Esophagus (tissue), 2 donors: ENCODE results near the gene CDCP2. TPM values are rescaled to one million over a fixed set of nuclear protein-coding genes. Genes with fewer than 3 reads are reported as not detected.

Experiments used
- H3K27ac ChIP-seq, 2 donors: one replicate each; pipeline ENCODE4 v1.5.1; 2013; ENCODE audit warnings: low read depth in 2 of 2, mild to moderate bottlenecking in 2 of 2, inconsistent platforms in 1 of 2, low read length in 1 of 2, moderate library complexity in 1 of 2
- H3K27me3 ChIP-seq, 2 donors: one replicate each; pipeline ENCODE4 v1.6.1; 2013; ENCODE audit warnings: low read length in 2 of 2, control low read depth in 1 of 2, mild to moderate bottlenecking in 1 of 2; ENCODE audit not compliant: insufficient read depth in 2 of 2, control insufficient read depth in 1 of 2
- H3K36me3 ChIP-seq, 2 donors: one replicate each; pipeline ENCODE4 v1.6.1; 2013; ENCODE audit warnings: low read length in 1 of 2; ENCODE audit not compliant: control insufficient read depth in 2 of 2, insufficient read depth in 2 of 2
- H3K4me1 ChIP-seq, 2 donors: one replicate each; pipeline ENCODE4 v1.6.1; 2013; ENCODE audit warnings: low read length in 1 of 2; ENCODE audit not compliant: control insufficient read depth in 2 of 2, insufficient read depth in 2 of 2
- H3K4me3 ChIP-seq, 2 donors: one replicate each; pipeline ENCODE4 v1.5.1; 2013; ENCODE audit warnings: low read length in 2 of 2, mild to moderate bottlenecking in 2 of 2, low read depth in 1 of 2, moderate library complexity in 1 of 2
- H3K9me3 ChIP-seq, 2 donors: one replicate each; pipeline ENCODE4 v1.6.1; 2013; ENCODE audit warnings: mild to moderate bottlenecking in 2 of 2, low read depth in 1 of 2, low read length in 1 of 2, moderate library complexity in 1 of 2; ENCODE audit not compliant: control insufficient read depth in 2 of 2, insufficient read depth in 1 of 2
- WGBS, 2 donors: extraction: QIAGEN DNeasy Blood & Tissue Kit; methylation state at CpG; one replicate each; pipeline ENCODE4 v1.1.7; 2013; 5-methylcytosine and 5-hydroxymethylcytosine counted together
- polyA plus RNA-seq, 2 donors: library from polyadenylated mRNA; stranded (reverse); fragments of 200-250 nt; gene quantifications; one replicate each; pipeline ENCODE4 v1.2.3, GENCODE V29; 2013
- donor health status: healthy with polysubstance abuse.
- donor health status: Bipolar disorder and iron deficiency.

CDCP2 gene
- polyA plus RNA-seq, 2 donors: 0.06 TPM; not detected in 1

- Histone ChIP-seq H3K4me3 (no peak overlapping the region), H3K36me3 (no peaks in the 10 kb centered on the region), H3K9me3 (peaks cover 0 to 2% of the 10 kb centered on the region in 2 donors), H3K4me1 (no peaks in the 10 kb centered on the region), H3K27me3 (no peaks in the 10 kb centered on the region), H3K27ac (no peak overlapping the region)
- WGBS, 2 donors: 74% methylated on average over 2 of the region's 2 CpGs
Observed at GRCh38 chr1:54131419-54131818, 21.4 kb downstream of the CDCP2 start.

DNA sequence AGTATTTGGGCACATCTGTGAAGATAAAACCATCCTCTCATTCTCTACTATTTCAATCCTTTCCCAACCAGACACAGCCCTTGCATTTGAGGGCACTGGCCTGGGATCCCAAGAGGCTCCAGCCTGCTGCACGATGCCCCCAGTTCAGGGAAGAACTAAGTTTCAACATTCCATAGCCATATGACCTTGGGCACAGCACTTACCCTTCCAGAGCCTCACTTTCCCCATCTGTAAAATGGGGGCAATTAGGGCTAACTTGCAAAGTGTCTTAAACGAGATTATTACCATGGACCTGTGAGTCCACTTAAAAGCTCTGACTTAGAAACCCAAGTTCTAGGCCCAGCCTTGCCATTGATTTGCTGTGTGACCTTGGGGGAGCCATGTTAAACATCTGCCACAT, 22.9 kb downstream of the CDCP2 start:
- 74 to 81% methylated on average over 2 of the region's 2 CpGs for WGBS, 2 donors
- Histone ChIP-seq H3K4me1 (no peaks in the 10 kb centered on the region), H3K9me3 (peaks cover 0 to 2% of the 10 kb centered on the region in 2 donors), H3K27me3 (no peaks in the 10 kb centered on the region), H3K4me3 (no peak overlapping the region), H3K27ac (no peak overlapping the region), H3K36me3 (no peaks in the 10 kb centered on the region)

DNA sequence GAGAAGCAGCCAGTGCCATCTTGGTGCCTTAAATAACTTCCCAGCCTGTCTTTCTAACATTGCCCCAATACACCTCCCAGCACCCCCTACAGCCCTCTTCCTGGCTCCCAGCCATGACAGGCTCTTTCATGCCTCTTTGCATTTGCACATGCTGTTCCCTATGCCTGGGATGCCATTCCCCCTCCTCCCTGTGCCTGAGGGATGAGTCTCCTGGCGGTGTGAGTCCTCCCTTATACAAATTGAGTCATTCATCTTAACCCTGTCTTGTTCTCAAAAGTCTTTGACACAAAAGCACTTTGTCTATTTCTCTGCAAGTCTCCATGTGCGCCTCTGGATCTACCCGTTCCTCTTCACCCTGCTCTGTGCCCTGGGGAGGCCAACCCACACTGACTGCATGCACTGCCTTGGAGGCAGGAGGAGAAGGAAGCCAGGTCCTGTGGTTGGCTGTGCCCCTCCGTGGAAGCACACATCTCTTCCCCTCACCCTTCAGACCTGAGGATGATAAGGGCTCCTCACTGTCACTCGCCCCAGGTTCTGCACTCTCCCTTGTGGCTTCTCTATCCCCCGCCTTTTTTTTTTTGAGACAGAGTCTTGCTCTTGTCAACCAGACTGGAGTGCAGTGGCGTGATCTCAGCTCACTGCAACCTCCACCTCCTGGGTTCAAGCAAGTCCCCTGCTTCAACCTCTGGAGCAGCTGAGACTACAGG, 25.1 kb downstream of the CDCP2 start:
- Histone ChIP-seq H3K27ac (no peak overlapping the region), H3K4me1 (no peaks in the 10 kb centered on the region), H3K27me3 (no peaks in the 10 kb centered on the region), H3K9me3 (peaks cover 0 to 2% of the 10 kb centered on the region in 2 donors), H3K36me3 (no peaks in the 10 kb centered on the region), H3K4me3 (no peak overlapping the region)
- 75 to 86% methylated on average over 7 of the region's 7 CpGs for WGBS, 2 donors

DNA sequence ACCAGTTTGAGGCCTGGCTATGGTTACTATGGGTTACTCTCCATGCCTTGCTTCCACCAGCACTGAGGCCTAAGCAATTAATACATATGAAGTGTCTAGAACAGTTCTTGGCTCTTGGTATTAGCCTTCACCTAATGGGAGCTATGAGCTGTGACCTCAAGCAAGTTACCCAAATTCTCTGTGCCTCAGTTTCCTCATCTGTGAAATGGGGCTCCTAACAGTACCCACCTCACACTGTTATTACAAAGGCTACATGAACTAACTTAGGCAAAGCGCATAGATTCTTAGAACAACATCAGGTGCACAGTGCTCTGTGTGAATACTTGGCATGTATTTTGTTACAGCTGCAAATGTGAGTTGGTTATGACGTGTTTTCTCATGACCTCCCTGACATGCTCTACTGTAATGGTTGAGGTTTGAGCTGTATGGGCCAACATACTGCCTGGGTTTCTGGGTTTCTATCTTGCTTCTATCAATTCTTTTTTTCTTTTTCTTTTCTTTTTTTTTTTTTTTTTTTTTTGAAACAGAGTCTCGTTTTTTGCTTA, 26.5 kb downstream of the CDCP2 start:
- Histone ChIP-seq H3K36me3 (no peaks in the 10 kb centered on the region), H3K4me3 (no peak overlapping the region), H3K4me1 (peaks cover 0 to 4% of the 10 kb centered on the region in 2 donors), H3K9me3 (peaks cover 0 to 2% of the 10 kb centered on the region in 2 donors), H3K27me3 (no peaks in the 10 kb centered on the region), H3K27ac (no peak overlapping the region)
- 85 to 88% methylated on average over 3 of the region's 3 CpGs for WGBS, 2 donors

GRCh38 chr1:54125386-54126070, 27.3 kb downstream of the CDCP2 start:
- Histone ChIP-seq H3K27ac (no peak overlapping the region), H3K4me3 (no peak overlapping the region), H3K4me1 (peaks cover 0 to 4% of the 10 kb centered on the region in 2 donors), H3K27me3 (no peaks in the 10 kb centered on the region), H3K36me3 (no peaks in the 10 kb centered on the region), H3K9me3 (peaks cover 0 to 2% of the 10 kb centered on the region in 2 donors)
- WGBS, 2 donors: 90 to 92% methylated on average over 8 of the region's 8 CpGs

DNA sequence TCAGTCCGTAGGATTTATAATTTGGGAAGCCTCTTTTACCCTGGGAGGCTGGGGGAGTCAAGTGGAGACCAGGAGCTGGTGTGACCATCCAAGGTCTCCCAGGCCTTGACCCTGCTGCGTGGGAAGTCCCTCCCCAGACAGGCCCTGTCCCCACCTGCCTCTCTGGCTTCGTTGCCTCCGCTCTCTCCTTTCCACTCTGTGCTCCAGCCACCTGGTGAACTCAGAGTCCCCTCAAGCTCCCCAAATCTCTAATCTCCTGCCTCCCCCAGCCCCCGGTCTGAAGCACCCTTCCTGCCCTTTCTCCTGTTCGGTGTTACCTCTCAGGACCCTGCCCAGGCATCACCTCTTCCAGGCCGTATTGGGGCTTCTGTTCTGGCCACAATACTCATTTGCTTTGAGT, 27.9 kb downstream of the CDCP2 start:
- H3K4me3 ChIP-seq: no peak overlapping the region
- peaks cover 0 to 2% of the 10 kb centered on the region in 2 donors for H3K9me3 ChIP-seq
- WGBS, 2 donors: 89 to 91% methylated on average over 7 of the region's 7 CpGs
- H3K27me3 ChIP-seq: no peaks in the 10 kb centered on the region
- H3K36me3 ChIP-seq: no peaks in the 10 kb centered on the region
- H3K4me1 ChIP-seq: peaks cover 0 to 4% of the 10 kb centered on the region in 2 donors
- H3K27ac ChIP-seq: no peak overlapping the region

- peaks cover 0 to 4% of the 10 kb centered on the region in 2 donors for H3K4me1 ChIP-seq
- H3K27me3 ChIP-seq: no peaks in the 10 kb centered on the region
- WGBS, 2 donors: 44 to 46% methylated on average over 9 of the region's 9 CpGs
- no peaks in the 10 kb centered on the region for H3K36me3 ChIP-seq
- H3K27ac ChIP-seq: no peak overlapping the region
- peaks cover 0 to 1% of the 10 kb centered on the region in 2 donors for H3K9me3 ChIP-seq
- H3K4me3 ChIP-seq: no peak overlapping the region
Observed at GRCh38 chr1:54124472-54124871, 28.3 kb downstream of the CDCP2 start.

- Histone ChIP-seq H3K27ac (no peak overlapping the region), H3K4me1 (peaks cover 0 to 4% of the 10 kb centered on the region in 2 donors), H3K9me3 (no peaks in the 10 kb centered on the region), H3K36me3 (no peaks in the 10 kb centered on the region), H3K4me3 (no peak overlapping the region), H3K27me3 (no peaks in the 10 kb centered on the region)
- 91% methylated on average over 8 of the region's 8 CpGs for whole genome bisulfite sequencing, 2 donors
Observed at GRCh38 chr1:54122992-54123391, 29.8 kb downstream of the CDCP2 start.

GRCh38 chr1:54122135-54122751, 30.6 kb downstream of the CDCP2 start:
- no peaks in the 10 kb centered on the region for H3K27me3 ChIP-seq
- peaks cover 0 to 4% of the 10 kb centered on the region in 2 donors for H3K4me1 ChIP-seq
- no peak overlapping the region for H3K27ac ChIP-seq
- no peaks in the 10 kb centered on the region for H3K36me3 ChIP-seq
- no peak overlapping the region for H3K4me3 ChIP-seq
- 50 to 55% methylated on average over 13 to 14 of the region's 14 CpGs for WGBS, 2 donors
- H3K9me3 ChIP-seq: no peaks in the 10 kb centered on the region
